Skeletal muscle cell (primary cell): ENCODE measurements around the gene TMF1.

Source experiments
- DNase-seq: peaks from one replicate; pipeline ENCODE4 v3.0.0-alpha.2; 2010; ENCODE audit warnings: low read depth
- H3K4me3 ChIP-seq: 2 replicates; pipeline ENCODE4 v1.5.1; 2011; ENCODE audit warnings: low read depth, mild to moderate bottlenecking, control low read depth, low read length, moderate library complexity

TMF1 gene

DNA sequence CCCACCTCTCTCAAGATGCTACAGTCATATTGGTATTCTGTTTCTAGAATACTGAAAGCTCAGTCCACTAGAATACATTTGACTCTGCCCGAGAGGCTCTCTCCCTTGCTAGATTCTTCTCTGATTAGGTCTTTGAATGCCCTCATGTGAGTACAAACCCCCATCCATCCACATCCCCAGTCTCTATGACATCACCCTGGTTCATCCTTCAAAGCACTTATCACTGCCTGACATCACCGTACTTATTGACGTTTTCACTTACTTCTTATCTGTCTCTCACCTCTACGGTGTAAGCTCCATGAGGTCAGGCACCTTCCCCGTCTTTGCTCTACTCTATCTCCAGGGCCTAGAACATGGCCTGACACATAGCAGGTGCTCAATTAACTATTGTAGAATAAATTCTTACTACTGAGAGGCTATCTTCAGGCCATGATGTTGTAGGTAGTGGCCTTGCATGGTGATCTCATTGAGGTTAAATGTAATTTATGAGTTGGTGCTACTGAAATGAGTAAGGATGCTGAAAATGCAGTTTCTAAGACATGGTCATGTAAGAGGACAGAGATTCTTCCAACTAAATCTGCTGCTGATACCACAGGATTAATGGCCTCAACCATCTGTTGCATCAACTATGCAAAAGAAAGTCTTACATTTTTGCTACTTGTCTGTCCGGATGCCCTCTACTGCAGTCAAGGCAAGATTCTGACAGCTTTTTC, 65.5 kb downstream of the TMF1 start:
- no peak for DNase-seq
- no peak overlapping the region for H3K4me3 ChIP-seq

DNA sequence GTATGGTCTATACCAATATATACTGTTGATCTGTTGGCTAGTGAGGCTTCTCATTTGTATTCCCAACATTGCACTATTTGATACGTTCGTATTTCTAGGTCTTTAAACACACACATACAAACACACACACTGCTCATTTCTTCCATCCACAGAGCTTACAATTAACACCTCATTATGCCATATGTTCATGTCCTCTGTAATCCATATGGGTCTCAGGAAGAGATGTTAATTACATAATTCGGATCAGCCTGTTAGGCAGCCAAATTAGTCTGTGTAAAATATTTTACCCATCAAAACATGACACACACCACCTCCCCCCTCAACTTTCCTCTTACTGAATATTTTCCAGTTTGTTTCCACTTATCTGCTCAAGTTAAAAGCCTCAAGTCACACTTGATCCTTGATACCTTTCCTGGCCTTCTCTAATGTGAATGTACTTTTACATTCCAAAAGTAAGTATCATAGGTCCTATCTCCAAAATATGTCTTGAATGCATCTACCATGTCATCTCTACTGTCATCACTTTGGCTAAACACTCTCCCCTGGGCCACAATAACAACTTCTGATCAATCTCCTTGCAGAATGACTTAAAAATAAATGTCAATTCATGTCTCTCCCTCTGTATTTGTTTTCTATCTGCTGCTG, 66.9 kb downstream of the TMF1 start:
- H3K4me3 ChIP-seq: no peak overlapping the region
- DNase-seq: no peak

DNA sequence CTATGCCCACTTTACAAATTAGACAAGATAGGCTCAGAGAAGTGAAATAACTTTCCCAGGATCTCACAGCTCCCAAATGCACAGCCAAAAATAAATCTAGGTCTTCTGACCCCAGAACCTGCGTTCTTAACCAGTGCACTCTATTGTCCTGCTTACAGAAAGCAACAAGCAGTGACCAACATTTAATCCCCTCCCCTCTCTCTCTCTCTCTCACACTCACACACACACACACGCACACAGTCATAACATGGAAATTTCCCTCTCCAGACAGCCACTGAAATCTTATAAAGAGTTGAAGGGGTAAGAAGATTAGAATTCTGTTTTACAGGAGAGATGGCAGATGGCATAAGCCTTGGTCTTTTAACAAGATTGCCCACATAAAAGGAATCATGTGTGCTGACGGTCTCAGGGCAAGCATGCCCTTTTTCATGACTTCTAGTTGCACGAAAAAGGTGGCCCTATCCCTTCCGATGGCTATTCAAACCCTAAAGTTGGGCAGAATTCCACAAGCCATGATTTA, 68.1 kb downstream of the TMF1 start:
- DNase-seq: no peak
- no peak overlapping the region for H3K4me3 ChIP-seq

DNA sequence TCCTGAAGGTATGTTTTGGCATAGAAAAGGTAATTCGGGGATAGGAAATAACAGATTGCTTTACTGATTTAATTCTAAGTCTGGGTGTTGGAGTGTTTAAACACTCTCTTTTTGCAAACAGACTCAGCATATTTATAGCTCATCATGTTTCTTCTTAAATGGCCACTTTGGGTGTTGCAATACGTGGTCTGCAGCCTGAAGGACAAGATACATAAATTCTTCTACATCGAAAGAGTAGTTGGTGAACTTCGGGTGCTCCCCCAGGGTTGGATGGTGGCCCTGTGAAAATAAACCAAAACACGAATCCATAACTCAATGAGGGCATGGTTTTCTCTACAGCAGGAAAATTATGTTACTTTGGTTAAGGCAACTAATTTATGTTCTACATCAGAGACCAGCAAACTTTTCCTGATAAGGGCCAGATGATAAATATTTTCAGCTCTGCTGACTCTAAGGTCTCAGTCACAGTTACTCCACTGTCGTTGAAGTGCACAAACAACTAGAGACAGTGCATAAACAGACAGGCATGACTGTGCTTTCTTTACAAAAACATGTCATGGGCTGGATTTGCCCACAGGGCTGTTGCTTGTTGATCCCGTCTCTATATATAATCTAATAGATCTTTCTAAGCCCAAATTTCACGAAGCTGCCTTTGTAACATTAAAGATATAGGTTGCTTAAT, 74.5 kb downstream of the TMF1 start:
- DNase-seq: no peak
- H3K4me3 ChIP-seq: no peak overlapping the region

DNA sequence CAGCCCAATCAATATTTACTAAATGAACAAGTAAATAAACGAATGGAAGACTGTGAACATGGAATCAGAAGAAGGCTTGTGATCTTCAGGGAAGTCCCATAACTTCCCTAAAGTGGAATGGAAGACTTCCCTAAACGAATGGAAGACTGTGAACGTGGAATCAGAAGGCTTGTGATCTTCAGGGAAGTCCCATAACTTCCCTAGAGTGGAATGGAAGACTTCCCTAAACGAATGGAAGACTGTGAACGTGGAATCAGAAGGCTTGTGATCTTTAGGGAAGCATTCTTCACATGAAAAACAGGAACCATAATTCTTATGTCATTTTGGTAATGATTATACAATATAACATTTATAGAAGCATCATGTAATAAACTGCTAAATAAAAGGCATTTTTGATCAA, 77.4 kb downstream of the TMF1 start:
- DNase-seq: no peak
- H3K4me3 ChIP-seq: no peak overlapping the region

DNA sequence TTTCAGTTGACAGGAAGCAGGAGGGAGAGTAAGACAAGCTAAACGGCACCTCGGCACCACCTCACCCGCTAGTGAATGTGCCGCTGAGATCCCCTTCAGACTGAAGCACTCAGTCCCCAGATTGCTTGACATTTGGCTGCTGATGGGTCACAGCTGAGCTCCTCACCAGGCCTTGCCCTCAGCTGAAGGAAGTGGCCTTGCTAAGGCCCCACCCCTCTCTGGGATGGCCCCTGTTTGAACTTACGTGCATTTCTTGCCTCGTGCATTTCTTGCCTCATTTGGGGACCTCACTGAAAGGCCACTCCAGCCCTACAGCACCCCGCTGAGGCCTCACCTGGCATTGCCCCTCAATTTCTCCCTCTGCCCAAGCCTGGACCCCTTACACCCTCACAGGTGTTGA, 78.5 kb downstream of the TMF1 start:
- no peak overlapping the region for H3K4me3 ChIP-seq
- DNase-seq: no peak

DNA sequence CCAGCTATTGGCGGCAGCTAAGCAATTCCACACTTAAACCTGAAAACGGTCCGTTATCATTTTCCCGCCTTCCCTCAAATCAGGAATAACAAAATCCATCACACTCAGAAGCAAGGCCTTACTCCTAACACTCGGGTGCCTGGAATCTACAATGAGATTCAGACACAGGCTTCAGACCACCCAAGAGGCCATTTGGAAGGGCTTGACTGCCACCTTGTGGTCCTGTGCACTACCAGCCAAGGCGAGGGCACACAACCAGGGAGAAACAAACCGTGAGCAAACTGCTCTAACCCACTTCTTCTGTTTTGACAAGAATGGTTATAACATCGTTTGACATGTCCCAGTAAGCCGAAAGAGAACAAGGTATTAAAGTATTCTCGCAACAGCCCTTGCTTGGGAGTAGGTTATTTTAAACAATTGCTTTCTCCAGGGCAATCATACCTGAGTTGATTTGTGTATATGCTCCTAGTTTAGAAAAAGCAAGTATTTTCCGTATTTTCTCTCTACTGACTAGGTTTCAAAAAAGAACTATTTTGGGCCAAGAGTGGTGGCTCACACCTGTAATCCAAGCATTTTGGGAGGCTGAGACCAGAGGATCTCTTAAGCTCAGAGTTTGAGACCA, 79.7 kb downstream of the TMF1 start:
- peak; percentile 9 for DNase-seq
- no peak overlapping the region for H3K4me3 ChIP-seq
